Esophagus muscularis mucosa (tissue), 3 donors: ENCODE data around the gene CEP85.
"Not testable (repeated sequence)": the region's sequence is repeated elsewhere in the genome, so short reads cannot be mapped to it uniquely, and the experiment has no call there.

Experiments
- POLR2A ChIP-seq: fragments of 450-650 bp; IDR thresholded peaks from one replicate; pipeline ENCODE4 v1.6.1; 2017; ENCODE audit warnings: antibody characterized with exemption, moderate library complexity, mild to moderate bottlenecking, low read depth
- TF ChIP-seq, protein P1 (sequence below), 3 experiments: fragments of 200-600 bp in 2 of 3; fragments of 450-650 bp in 1 of 3; sonication (generic) in 2 of 3; IDR thresholded peaks; one replicate each; pipeline ENCODE4 v1.5.1; 2017 to 2019; ENCODE audit warnings: antibody characterized with exemption in 3 of 3, mild to moderate bottlenecking in 2 of 3, moderate library complexity in 1 of 3

DNA sequence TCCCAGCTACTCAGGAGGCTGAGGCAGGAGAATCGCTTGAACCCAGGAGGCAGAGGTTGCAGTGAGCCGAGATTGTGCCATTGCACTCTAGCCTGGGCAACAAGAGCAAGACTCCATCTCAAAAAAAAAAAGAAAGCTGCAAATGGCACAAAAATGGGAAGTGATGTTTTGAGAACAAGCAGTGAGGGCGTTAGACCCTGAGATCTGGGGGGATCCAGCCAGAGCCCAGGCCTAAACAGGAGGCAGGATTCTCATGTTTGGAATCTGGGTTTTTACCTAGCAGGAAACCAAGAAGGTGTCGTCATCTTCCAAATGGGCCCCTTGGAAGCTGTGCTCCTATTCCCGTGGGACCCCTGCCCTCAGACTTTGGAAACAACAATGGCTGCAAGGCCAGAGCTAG lies 58.7 kb downstream of the CEP85 start:
- TF ChIP-seq, protein P1, sequence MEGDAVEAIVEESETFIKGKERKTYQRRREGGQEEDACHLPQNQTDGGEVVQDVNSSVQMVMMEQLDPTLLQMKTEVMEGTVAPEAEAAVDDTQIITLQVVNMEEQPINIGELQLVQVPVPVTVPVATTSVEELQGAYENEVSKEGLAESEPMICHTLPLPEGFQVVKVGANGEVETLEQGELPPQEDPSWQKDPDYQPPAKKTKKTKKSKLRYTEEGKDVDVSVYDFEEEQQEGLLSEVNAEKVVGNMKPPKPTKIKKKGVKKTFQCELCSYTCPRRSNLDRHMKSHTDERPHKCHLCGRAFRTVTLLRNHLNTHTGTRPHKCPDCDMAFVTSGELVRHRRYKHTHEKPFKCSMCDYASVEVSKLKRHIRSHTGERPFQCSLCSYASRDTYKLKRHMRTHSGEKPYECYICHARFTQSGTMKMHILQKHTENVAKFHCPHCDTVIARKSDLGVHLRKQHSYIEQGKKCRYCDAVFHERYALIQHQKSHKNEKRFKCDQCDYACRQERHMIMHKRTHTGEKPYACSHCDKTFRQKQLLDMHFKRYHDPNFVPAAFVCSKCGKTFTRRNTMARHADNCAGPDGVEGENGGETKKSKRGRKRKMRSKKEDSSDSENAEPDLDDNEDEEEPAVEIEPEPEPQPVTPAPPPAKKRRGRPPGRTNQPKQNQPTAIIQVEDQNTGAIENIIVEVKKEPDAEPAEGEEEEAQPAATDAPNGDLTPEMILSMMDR (IDR thresholded peaks at IDR 0.05) = not testable (repeated sequence)
- TF ChIP-seq POLR2A = not testable (repeated sequence)
